GM12865 (cell line): ENCODE results near the gene LRP10.

Experiments used
- DNase-seq: peaks from one replicate; pipeline ENCODE4 v3.0.0; 2010; ENCODE audit warnings: low read depth
- H3K4me3 ChIP-seq: 2 replicates; pipeline ENCODE4 v1.5.1; 2011; ENCODE audit warnings: mild to moderate bottlenecking, low read depth, low read length, control low read depth
- TF ChIP-seq, protein P1 (sequence below): IDR thresholded peaks from 2 replicates; pipeline ENCODE4 v1.5.1; 2011; ENCODE audit warnings: low read length, control low read depth, low read depth, inconsistent platforms; ENCODE audit not compliant: insufficient read depth; ENCODE audit errors: missing control alignments

LRP10 gene

DNA sequence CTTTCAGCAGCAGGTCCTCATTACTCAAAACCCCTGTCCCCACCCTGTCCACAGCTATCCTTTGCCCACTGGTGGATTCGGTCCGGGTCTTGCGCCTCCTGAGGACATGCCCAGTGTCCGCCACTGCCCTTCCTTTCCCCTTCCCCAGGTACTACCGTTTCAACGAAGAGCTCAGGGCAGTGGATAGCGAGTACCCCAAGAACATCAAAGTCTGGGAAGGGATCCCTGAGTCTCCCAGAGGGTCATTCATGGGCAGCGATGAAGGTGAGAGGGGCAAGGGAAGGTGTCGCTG lies 26.5 kb upstream of the LRP10 start:
- H3K4me3 ChIP-seq: no peak overlapping the region
- no peak for DNase-seq
- TF ChIP-seq, protein P1, sequence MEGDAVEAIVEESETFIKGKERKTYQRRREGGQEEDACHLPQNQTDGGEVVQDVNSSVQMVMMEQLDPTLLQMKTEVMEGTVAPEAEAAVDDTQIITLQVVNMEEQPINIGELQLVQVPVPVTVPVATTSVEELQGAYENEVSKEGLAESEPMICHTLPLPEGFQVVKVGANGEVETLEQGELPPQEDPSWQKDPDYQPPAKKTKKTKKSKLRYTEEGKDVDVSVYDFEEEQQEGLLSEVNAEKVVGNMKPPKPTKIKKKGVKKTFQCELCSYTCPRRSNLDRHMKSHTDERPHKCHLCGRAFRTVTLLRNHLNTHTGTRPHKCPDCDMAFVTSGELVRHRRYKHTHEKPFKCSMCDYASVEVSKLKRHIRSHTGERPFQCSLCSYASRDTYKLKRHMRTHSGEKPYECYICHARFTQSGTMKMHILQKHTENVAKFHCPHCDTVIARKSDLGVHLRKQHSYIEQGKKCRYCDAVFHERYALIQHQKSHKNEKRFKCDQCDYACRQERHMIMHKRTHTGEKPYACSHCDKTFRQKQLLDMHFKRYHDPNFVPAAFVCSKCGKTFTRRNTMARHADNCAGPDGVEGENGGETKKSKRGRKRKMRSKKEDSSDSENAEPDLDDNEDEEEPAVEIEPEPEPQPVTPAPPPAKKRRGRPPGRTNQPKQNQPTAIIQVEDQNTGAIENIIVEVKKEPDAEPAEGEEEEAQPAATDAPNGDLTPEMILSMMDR: no peak

- DNase-seq: no peak
- H3K4me3 ChIP-seq: no peak overlapping the region
- TF ChIP-seq, protein P1: no peak
Observed at GRCh38 chr14:22845821-22846625, 25.5 kb upstream of the LRP10 start.

DNA sequence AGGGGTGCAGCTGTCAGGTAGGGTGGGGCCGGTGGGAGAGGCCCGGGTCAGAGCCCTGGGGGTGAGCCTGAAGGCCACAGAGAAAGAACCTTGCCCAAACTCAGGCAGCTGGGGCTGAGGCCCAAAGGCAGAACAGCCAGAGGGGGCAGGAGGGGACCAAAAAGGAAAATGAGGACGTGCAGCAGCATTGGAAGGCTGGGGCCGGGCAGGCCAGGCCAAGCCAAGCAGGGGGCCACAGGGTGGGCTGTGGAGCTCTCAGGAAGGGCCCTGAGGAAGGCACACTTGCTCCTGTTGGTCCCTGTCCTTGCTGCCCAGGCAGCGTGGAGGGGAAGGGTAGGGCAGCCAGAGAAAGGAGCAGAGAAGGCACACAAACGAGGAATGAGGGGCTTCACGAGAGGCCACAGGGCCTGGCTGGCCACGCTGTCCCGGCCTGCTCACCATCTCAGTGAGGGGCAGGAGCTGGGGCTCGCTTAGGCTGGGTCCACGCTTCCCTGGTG lies 24.7 kb upstream of the LRP10 start:
- TF ChIP-seq, protein P1: no peak
- DNase-seq: no peak
- H3K4me3 ChIP-seq: no peak overlapping the region

DNA sequence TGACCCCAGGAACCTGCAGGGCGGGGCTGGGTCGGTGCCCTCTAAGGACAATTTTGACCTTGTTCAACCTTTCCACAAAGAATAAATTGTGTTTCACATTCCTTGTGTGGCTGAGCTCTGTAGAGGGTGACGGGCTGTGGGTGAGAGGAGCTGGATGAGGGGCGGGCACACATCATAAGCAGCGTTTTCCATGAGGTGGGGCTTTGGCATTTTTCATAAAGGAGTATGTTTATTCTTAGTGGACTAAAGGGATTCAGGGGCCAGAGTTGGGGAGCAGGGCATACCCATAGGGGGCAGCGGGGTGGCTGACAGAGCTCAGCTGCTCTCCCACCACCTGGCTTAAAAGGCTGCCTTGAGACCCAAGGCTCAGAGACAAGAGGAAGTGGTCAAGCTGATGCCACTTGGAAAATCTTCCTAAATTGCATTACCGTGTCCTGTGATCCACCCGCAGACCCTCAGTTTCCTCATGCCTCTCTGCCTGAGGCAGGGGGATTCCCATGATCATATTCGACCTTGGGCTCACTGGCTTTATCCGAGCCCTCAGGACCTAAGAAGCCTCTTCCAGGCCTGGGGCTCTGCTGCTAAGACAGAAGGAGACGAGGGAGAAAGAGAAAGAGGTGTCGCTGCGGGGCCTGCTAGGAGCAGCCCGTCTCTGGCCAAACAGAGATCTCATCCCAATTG lies 23.7 kb upstream of the LRP10 start:
- TF ChIP-seq, protein P1: no peak
- DNase-seq: no peak
- no peak overlapping the region for H3K4me3 ChIP-seq

DNA sequence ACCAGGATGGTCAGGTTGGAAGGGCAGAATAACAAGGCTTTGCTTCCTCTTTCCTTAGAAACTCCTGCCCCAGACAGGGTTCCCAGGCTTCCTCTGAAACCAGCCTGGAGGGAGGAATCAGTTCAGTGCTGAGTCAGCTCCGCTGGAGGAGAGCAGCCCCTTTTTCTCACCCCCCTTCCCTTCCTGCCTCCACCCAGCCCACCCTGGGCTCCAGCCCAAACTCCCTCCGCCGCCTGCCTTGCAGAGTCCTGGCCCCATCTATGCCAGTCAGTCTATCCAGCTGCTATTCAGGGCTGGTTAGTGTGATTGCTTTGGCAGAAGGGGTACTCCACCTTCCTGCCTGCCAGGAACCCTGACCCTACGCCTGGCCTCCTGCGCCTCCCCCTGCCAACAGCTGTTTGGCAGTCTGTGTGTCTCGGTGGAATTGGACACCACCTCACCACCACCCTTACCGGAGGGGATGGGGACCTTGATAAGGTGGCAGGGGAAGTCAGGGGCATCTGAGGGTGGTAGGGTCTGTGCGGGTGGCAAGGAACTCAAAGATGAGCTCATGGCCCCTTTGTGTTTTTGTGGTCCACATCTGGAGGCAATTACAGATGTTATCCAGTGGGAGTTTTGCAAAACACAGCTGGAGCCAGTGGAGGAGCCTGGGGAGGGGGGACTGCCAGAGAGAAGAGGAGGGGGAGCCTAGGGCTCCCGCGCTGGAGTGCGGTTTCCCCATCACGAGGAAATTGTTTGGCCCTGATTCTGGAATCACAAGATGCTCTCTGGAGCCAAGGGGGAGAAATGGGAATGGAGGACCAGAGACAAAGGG lies 23.0 kb upstream of the LRP10 start:
- no peak overlapping the region for H3K4me3 ChIP-seq
- no peak for DNase-seq
- TF ChIP-seq, protein P1: no peak

DNA sequence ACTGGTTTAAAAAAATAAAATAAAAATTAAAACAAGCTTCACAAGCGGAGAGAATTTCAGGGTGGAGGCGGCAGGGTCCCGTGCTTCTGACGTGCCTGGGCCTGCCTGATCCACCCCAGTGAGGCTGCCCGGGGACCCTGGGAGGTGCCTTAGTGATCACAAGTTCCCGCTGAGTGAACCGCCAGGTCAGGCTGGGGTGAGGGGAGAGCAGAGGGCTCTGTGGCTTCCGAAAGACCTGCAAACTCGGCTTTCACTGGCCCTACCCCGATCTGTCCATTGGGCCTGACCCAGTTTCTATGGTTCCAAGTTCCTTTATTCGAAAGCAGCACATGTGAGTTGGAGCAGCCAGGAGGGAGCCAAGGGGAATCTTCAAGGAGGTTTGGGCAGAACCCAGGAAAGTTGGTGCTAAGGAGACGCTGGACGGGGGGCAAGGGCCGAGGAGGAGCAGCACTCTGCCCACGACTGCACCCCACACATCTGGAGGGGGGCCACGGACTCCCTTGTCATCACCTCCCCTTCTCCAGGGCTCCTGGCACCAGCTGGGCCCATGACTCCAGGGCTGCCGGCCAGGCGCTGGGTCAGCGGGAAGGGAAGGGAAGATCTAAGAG lies 22.2 kb upstream of the LRP10 start:
- H3K4me3 ChIP-seq: no peak overlapping the region
- TF ChIP-seq, protein P1: no peak
- no peak for DNase-seq
